Endothelial cell (in vitro differentiated cells): ENCODE data around the gene TM7SF2. TPM values are rescaled to one million over a fixed set of nuclear protein-coding genes. Genes with fewer than 3 reads are reported as not detected.

Experiments used
- DNase-seq: peaks from one replicate; pipeline ENCODE4 v3.0.0; 2021; ENCODE audit warnings: low spot score
- H3K27ac Mint-ChIP-seq: one replicate; pipeline ENCODE4 v1.8.0; 2021; ENCODE audit warnings: mixed read lengths, inconsistent platforms; ENCODE audit not compliant: unreplicated experiment
- H3K27me3 Mint-ChIP-seq: one replicate; pipeline ENCODE4 v1.8.0; 2021; ENCODE audit warnings: mild to moderate bottlenecking, moderate library complexity, mixed read lengths, inconsistent platforms; ENCODE audit not compliant: unreplicated experiment
- H3K36me3 Mint-ChIP-seq: one replicate; pipeline ENCODE4 v1.8.0; 2021; ENCODE audit warnings: mild to moderate bottlenecking, low read depth, mixed read lengths, inconsistent platforms; ENCODE audit not compliant: unreplicated experiment
- H3K4me1 Mint-ChIP-seq: one replicate; pipeline ENCODE4 v1.8.0; 2021; ENCODE audit warnings: mild to moderate bottlenecking, mixed read lengths, inconsistent platforms; ENCODE audit not compliant: unreplicated experiment
- H3K4me3 Mint-ChIP-seq: one replicate; pipeline ENCODE4 v1.8.0; 2021; ENCODE audit warnings: mild to moderate bottlenecking, mixed read lengths, inconsistent platforms; ENCODE audit not compliant: unreplicated experiment
- H3K9me3 Mint-ChIP-seq: one replicate; pipeline ENCODE4 v1.8.0; 2021; ENCODE audit warnings: mixed read lengths, inconsistent platforms; ENCODE audit not compliant: unreplicated experiment
- CTCF ChIP-seq: fragments of 200-600 bp; sonication (generic); IDR thresholded peaks from one replicate; pipeline ENCODE4 v1.5.0; 2021; ENCODE audit warnings: antibody characterized with exemption; ENCODE audit not compliant: unreplicated experiment
- total RNA-seq: library from RNA; stranded (reverse); fragmentation: NEBNext Ultra II Directional; extraction: Animal tissue kit (Norgen Biotek cat#: 25700); gene quantifications from one replicate; pipeline ENCODE4 v1.2.1, GENCODE V29; 2021; ENCODE audit not compliant: unreplicated experiment

Gene TM7SF2
- total RNA-seq, 1 donor from 2014 or later: 35.6 TPM

DNA sequence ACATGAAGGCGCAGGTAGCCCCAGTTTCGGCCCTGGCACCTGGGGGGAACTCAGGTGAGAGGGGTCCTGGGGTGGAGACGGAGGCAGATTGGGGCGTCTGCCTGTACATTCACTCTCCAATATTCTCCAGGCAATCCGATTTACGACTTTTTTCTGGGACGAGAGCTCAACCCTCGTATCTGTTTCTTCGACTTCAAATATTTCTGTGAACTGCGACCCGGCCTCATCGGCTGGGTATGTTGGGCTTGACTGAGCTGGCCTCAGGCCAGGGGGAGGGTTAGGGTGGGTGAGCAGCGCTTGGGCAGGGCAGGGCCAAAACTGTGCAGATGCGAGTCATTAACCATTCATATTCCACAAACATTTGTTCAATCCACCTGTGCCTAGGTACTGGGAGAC lies 1.7 kb downstream of the TM7SF2 start:
- H3K27me3 Mint-ChIP-seq: peaks cover 22% of the 10 kb centered on the region
- H3K27ac Mint-ChIP-seq: peak overlapping the region; percentile 70
- no peak for DNase-seq
- H3K36me3 Mint-ChIP-seq: peaks cover 17% of the 10 kb centered on the region
- no peak for TF ChIP-seq CTCF
- peaks cover 8% of the 10 kb centered on the region for H3K4me1 Mint-ChIP-seq
- peak overlapping the region; percentile 84 for H3K4me3 Mint-ChIP-seq
- H3K9me3 Mint-ChIP-seq: no peaks in the 10 kb centered on the region

DNA sequence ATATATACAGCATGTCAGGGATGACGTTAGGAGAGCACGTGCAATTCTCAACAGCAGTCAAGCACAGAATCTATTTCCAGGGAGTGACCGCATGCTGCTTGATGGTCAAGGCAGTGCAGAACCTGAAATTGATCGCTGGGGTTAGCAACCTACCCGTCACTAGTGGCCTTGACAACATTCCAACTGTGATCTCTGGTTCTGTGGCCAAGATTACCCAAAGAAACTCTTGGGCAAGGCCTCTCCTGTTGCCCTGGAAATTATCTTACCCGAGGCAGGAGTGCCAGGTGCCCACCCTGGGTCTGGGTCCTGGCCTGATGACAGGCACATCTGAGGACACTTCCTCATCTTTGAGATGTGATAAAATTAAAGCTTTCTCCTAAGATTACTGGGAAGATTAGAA lies 2.2 kb downstream of the TM7SF2 start:
- DNase-seq: no peak

GRCh38 chr11:65114538-65115171 lies 3.0 kb downstream of the TM7SF2 start:
- no peaks in the 10 kb centered on the region for H3K9me3 Mint-ChIP-seq
- H3K4me1 Mint-ChIP-seq: peaks cover 14% of the 10 kb centered on the region
- TF ChIP-seq CTCF: no peak
- H3K27ac Mint-ChIP-seq: no peak overlapping the region
- DNase-seq: no peak
- peaks cover 26% of the 10 kb centered on the region for H3K36me3 Mint-ChIP-seq
- H3K4me3 Mint-ChIP-seq: peak overlapping the region; percentile 62
- peaks cover 29% of the 10 kb centered on the region for H3K27me3 Mint-ChIP-seq

More for the DNA sequence above, 2.2 kb downstream of the TM7SF2 start:
- H3K27me3 Mint-ChIP-seq: peaks cover 25% of the 10 kb centered on the region
- H3K4me1 Mint-ChIP-seq: peaks cover 13% of the 10 kb centered on the region
- peak overlapping the region; percentile 84 for H3K4me3 Mint-ChIP-seq
- no peaks in the 10 kb centered on the region for H3K9me3 Mint-ChIP-seq
- peak overlapping the region; percentile 70 for H3K27ac Mint-ChIP-seq
- TF ChIP-seq CTCF: no peak
- H3K36me3 Mint-ChIP-seq: peaks cover 22% of the 10 kb centered on the region

DNA sequence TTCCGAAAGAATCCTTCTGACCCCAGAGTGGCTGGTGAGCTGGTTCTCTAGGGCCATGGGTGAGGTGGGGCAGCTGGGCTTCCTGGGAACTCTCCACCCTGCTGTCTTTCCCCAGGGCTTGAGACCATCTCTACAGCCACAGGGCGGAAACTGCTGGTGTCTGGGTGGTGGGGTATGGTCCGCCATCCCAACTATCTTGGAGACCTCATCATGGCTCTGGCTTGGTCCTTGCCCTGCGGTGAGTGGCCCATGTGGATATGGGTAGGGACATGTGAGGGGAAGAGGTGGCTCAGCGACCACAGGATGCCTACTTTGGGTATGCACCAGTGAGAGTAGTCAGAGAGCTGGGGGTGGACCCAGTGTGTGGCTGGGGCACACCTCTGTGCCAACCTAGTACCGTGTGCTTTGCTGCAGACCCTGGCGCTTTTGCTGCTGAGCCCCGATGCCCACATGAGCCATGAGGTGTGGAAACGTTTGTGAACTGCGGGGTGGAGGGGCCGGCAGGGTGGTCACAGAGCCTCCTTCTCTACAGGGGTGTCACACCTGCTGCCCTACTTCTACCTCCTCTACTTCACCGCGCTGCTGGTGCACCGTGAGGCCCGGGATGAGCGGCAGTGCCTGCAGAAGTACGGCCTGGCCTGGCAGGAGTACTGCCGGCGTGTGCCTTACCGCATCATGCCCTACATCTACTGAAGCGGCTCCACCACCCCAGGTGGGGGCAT lies 3.9 kb downstream of the TM7SF2 start:
- no peaks in the 10 kb centered on the region for H3K9me3 Mint-ChIP-seq
- peaks cover 14% of the 10 kb centered on the region for H3K4me1 Mint-ChIP-seq
- no peak for DNase-seq
- H3K27ac Mint-ChIP-seq: no peak overlapping the region
- no peak for TF ChIP-seq CTCF
- H3K27me3 Mint-ChIP-seq: peaks cover 28% of the 10 kb centered on the region
- peaks cover 29% of the 10 kb centered on the region for H3K36me3 Mint-ChIP-seq
- peak overlapping the region; percentile 62 for H3K4me3 Mint-ChIP-seq
